LNCaP clone FGC (cell line): ENCODE measurements around the gene LUZP2.

Source experiments
- DNase-seq: peaks from one replicate; pipeline ENCODE4 v3.0.0-alpha.2; 2011; ENCODE audit warnings: low read depth
- H3K4me3 ChIP-seq: 2 replicates; pipeline ENCODE4 v1.5.1; 2011; ENCODE audit warnings: mild to moderate bottlenecking, low read depth, low read length, control low read depth
- TF ChIP-seq, protein P1 (sequence below): IDR thresholded peaks from 2 replicates; pipeline ENCODE4 v1.5.1; 2012; ENCODE audit warnings: mild to moderate bottlenecking; ENCODE audit not compliant: control insufficient read depth, insufficient read depth; ENCODE audit errors: extremely low read depth

The LUZP2 gene

DNA sequence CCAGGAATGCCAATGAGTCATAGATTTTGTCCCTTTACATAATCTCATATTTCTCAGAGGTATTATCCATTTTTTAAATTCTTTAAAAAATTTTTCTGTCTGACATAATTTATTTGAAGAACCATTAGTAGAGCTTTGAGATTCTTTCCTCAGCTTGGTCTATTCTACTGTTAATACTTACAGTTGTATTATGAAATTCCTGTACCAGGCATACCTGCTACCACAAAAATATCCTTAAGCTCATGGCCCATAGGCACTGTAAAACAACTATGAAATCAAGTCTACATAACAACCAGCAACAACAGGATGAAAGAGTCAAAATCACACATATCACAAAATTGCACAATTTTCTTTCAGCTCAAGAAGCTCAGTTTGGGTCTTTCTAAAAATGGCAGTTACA lies 541.3 kb downstream of the LUZP2 start:
- no peak overlapping the region for H3K4me3 ChIP-seq
- no peak for DNase-seq
- TF ChIP-seq, protein P1, sequence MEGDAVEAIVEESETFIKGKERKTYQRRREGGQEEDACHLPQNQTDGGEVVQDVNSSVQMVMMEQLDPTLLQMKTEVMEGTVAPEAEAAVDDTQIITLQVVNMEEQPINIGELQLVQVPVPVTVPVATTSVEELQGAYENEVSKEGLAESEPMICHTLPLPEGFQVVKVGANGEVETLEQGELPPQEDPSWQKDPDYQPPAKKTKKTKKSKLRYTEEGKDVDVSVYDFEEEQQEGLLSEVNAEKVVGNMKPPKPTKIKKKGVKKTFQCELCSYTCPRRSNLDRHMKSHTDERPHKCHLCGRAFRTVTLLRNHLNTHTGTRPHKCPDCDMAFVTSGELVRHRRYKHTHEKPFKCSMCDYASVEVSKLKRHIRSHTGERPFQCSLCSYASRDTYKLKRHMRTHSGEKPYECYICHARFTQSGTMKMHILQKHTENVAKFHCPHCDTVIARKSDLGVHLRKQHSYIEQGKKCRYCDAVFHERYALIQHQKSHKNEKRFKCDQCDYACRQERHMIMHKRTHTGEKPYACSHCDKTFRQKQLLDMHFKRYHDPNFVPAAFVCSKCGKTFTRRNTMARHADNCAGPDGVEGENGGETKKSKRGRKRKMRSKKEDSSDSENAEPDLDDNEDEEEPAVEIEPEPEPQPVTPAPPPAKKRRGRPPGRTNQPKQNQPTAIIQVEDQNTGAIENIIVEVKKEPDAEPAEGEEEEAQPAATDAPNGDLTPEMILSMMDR: no peak

DNA sequence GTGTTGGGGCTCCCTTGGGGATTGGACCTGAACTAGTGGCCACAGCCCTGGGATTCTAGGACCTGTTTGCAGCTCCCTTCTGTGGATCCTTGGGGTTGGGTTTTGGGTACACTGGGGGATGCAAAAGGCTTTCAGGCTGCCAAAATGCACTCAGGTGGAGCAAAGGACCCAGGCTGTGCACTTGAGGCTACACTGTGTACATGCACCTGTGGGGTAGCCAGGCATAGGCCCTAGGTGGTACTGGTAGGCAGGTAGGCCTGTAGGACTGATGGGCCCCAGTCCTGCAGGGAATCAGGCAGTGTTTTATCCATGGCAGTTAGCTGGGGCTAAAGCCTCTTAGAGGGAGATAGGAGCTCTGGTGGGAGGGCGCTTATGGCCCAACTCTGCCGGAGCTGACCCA lies 542.3 kb downstream of the LUZP2 start:
- no peak for DNase-seq
- H3K4me3 ChIP-seq: no peak overlapping the region

DNA sequence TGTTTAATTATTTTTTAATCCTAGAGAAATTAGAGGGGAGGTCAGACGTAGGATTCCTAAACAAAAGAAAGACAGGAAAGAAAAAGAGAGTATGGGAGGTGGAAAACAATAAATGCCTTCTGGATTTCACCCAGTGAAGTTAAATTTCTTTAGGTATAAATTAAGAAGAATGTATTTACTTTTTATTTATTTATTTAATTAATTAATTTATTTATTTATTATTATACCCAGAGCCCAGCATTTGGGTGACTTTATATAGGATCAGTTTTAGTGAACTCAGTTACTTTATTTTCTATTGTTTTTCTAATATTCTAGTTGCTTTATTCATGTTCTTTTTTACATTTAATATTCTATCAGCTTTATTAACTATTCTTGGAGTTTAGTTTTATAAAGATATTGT lies 551.8 kb downstream of the LUZP2 start:
- no peak for DNase-seq
- no peak overlapping the region for H3K4me3 ChIP-seq
- TF ChIP-seq, protein P1: no peak

More for the DNA sequence above, 542.3 kb downstream of the LUZP2 start:
- TF ChIP-seq, protein P1: no peak

DNA sequence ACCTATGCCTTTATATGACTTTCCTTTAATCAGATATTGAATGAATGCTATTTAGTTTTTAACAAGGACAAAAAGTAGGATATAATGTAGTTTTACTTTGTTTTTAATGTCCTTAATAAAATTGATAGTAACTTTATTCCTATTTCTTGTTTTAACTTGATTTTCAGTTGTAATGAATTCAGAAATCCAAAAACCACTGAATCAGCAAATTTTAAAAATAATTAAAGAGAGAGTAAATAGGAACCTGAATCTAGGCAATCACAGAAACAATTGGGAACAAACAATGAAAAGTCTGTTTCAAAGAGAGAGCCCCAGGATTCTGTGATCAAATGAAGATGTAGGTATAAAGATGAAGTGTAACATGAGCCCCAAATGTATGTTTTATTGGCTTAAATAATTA lies 556.0 kb downstream of the LUZP2 start:
- DNase-seq: no peak
- TF ChIP-seq, protein P1: no peak
- H3K4me3 ChIP-seq: no peak overlapping the region

DNA sequence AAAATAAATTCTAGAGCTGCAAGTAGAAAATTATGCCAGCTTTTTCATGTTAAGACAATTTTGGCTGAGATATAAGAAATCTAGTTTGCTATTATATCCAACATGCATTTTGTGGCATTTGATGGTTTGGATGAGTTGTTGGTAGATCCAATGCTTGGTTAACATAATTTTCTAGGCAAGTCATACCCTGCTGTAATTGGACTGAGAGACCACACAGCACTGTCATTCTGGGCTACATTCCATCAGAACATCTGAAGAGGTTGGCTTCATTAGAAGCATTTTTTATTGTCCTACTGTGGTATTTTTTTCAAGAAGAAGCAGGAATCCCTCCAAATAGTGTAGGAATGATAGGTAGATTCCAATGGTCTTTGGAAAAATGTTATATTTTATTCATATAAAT lies 561.0 kb downstream of the LUZP2 start:
- H3K4me3 ChIP-seq: no peak overlapping the region
- TF ChIP-seq, protein P1: no peak
- no peak for DNase-seq

DNA sequence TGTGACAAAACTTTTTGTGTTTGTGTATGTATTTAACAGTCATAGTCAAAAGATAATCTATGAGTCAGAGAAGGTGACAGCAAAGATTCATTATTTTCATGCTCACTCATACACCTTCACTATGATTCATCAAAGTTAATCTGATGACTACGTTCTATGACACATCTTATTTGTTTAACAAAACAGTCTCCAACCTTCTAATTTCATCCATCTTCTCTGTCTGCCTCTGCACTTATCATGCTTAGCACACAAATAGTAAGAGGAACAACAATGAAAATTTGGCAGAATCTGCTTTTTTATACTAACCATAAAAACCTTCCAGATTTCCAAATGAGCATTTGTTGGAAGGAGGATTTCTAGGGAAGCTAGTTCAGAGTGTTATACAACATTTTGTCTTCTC lies 568.9 kb downstream of the LUZP2 start:
- DNase-seq: no peak
- TF ChIP-seq, protein P1: no peak
- no peak overlapping the region for H3K4me3 ChIP-seq

DNA sequence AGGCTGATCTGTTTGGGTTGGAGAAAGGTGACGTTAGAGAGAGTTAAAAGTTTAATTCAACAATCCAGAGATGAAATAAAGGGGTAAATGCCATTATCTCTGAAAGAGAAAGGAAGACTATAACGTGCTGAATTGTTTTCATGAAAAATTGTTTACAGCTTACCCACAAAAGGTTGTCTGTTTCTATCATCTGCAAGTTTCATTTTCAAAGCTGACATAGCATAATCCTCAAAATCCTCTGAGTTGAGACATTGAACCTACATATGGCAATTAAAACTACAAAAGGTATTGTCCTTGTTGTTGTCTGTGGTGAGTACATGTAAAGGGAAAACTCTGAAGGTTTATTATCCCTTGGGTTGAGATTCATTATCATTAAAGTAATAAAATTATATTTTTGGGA lies 569.9 kb downstream of the LUZP2 start:
- TF ChIP-seq, protein P1: no peak
- H3K4me3 ChIP-seq: no peak overlapping the region
- no peak for DNase-seq
